GM18498 (cell line): ENCODE results near the gene GPR3.
"Not testable (repeated sequence)": the region's sequence is repeated elsewhere in the genome, so short reads cannot be mapped to it uniquely, and the experiment has no call there.

ENCODE experiments used
- ATAC-seq: cut with Tn5 transposase; IDR thresholded peaks from one replicate; pipeline ENCODE4 v1.9.1; 2021; ENCODE audit warnings: mild to moderate bottlenecking, moderate library complexity; ENCODE audit not compliant: unreplicated experiment

Gene GPR3

GRCh38 chr1:27398405-27399149, 6.2 kb downstream of the GPR3 start:
- no peak for ATAC-seq

GRCh38 chr1:27399251-27400025, 7.0 kb downstream of the GPR3 start:
- no peak for ATAC-seq

- no peak for ATAC-seq
Observed at GRCh38 chr1:27400082-27400962, 7.9 kb downstream of the GPR3 start.

GRCh38 chr1:27400963-27401341, 8.5 kb downstream of the GPR3 start:
- no peak for ATAC-seq

- no peak for ATAC-seq
Observed at GRCh38 chr1:27402349-27402754, 9.9 kb downstream of the GPR3 start.

GRCh38 chr1:27403065-27403726, 10.8 kb downstream of the GPR3 start:
- ATAC-seq, result no peak

- no peak for ATAC-seq
Observed at GRCh38 chr1:27403931-27404330, 11.5 kb downstream of the GPR3 start.

GRCh38 chr1:27405074-27405473, 12.7 kb downstream of the GPR3 start:
- ATAC-seq, result no peak

- ATAC-seq, result not testable (repeated sequence)
Observed at GRCh38 chr1:27405598-27406361, 13.4 kb downstream of the GPR3 start.

- ATAC-seq, result no peak
Observed at GRCh38 chr1:27406362-27406680, 13.9 kb downstream of the GPR3 start.

- not testable (repeated sequence) for ATAC-seq
Observed at GRCh38 chr1:27406791-27407190, 14.4 kb downstream of the GPR3 start.

- no peak for ATAC-seq
Observed at GRCh38 chr1:27408151-27408550, 15.7 kb downstream of the GPR3 start.

GRCh38 chr1:27409669-27410068, 17.2 kb downstream of the GPR3 start:
- ATAC-seq, result no peak

GRCh38 chr1:27410709-27411108, 18.3 kb downstream of the GPR3 start:
- no peak for ATAC-seq

- ATAC-seq, result no peak
Observed at GRCh38 chr1:27412502-27412901, 20.1 kb downstream of the GPR3 start.

- no peak for ATAC-seq
Observed at GRCh38 chr1:27413004-27413403, 20.6 kb downstream of the GPR3 start.

GRCh38 chr1:27414091-27414490, 21.7 kb downstream of the GPR3 start:
- ATAC-seq, result no peak

GRCh38 chr1:27416387-27417111, 24.1 kb downstream of the GPR3 start:
- no peak for ATAC-seq

GRCh38 chr1:27417713-27418112, 25.3 kb downstream of the GPR3 start:
- ATAC-seq, result no peak
